ENCODE data around the gene FUT8. TPM values are rescaled to one million over a fixed set of nuclear protein-coding genes. Genes with fewer than 3 reads are reported as not detected.

FUT8 gene
- total and polyA plus RNA-seq, 2 donors (not counting 1 experiment from before 2014, with no cell fraction given): 13.2 to 91.8 TPM

DNA sequence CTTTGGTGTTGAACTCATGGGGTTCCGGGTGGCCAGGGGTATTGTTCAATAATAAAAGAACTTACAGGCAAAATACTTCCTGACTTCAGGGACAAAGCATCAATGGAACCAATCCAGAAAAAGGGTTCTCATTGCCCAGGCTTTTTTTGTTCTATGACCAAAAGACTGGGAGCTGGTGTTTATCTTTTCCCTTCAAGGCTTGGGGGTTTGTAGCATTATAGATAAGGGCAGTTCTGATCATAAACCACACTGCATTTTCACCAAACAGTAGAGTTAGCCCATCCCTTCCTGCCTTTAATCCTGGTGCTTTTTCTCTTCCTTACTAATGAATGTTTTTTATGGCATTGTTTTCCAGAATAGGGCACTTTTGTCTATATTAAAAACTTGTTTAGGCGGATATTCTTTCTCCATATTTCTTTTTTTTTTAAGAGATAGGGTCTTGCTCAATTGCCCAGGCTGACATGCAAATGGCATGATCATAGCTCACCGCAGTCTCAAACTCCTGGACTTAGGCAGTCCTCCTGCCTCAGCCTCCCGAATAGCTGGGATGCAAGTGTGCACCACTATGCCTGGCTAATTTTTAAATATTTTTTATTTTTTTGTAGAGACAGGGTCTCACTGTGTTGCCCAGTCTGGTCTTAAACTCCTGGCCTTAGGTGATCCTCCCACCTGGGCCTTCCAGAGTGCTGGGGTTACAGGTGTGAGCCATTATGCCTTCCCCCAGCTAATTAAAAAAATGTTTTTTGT lies 9.7 kb downstream of the FUT8 start:
- H4K20me1 ChIP-seq (ENCODE audit: control insufficient read depth, insufficient read depth, low read length, poor library complexity, severe bottlenecking): peaks cover 20% of the 10 kb centered on the region
- H3K27me3 ChIP-seq (replicated peaks in 1 of 4; ENCODE audit: control extremely low read depth in 1 of 4, control insufficient read depth in 3 of 4, insufficient read depth in 4 of 4, low read length in 3 of 4): no peaks in the 10 kb centered on the region
- no peaks in the 10 kb centered on the region for H3K36me3 ChIP-seq (replicated peaks in 1 of 2; ENCODE audit: control extremely low read depth in 1 of 2, control insufficient read depth in 1 of 2, extremely low read depth in 1 of 2, insufficient read depth in 2 of 2, low read length in 1 of 2)
- no peaks in the 10 kb centered on the region for H3K4me1 ChIP-seq (ENCODE audit: control insufficient read depth in 2 of 2, insufficient read depth in 2 of 2, low read length in 2 of 2)
- no peak overlapping the region for H2AFZ ChIP-seq (ENCODE audit: insufficient read depth, low read depth, low read length, poor library complexity, severe bottlenecking)
- DNase-seq: no peak
- Mint-ChIP-seq H3K27ac (peak overlapping the region; percentile 65), H3K9me3 (ENCODE audit: insufficient read depth) (no peaks in the 10 kb centered on the region), H3K4me3 (no peak overlapping the region), H3K27me3 (no peaks in the 10 kb centered on the region), H3K4me1 (peaks cover 34% of the 10 kb centered on the region)
- H3K27ac ChIP-seq (ENCODE audit: low read length in 2 of 2): no peak overlapping the region
- ChIA-PET POLR2A (interaction anchor here (0.5 to 0.7 kb wide), 2 partner anchors 17 to 107 kb away, joined by 3 to 5 read pairs; no protein-coding TSS in a partner anchor), CTCF (interaction anchor here (0.9 to 1.0 kb wide), 2 partner anchors 402 to 537 kb away, joined by 3 to 6 read pairs; no protein-coding TSS in a partner anchor)
- H3K9ac ChIP-seq (ENCODE audit: low read length): no peak overlapping the region
- no peak for ATAC-seq (ENCODE audit: low read depth)
- H3K4me2 ChIP-seq (replicated peaks; ENCODE audit: low read depth, low read length, poor library complexity, severe bottlenecking): no peak overlapping the region
- no peak overlapping the region for H3K4me3 ChIP-seq (ENCODE audit: control extremely low read depth in 1 of 5, extremely low read depth in 1 of 5, insufficient read depth in 1 of 5, low read depth in 2 of 5, low read length in 4 of 5)
- intact Hi-C loops (cut with micrococcal nuclease): no loop called here
- no peaks in the 10 kb centered on the region for H3K9me3 ChIP-seq (ENCODE audit: control extremely low read depth in 1 of 3, control insufficient read depth in 2 of 3, insufficient read depth in 1 of 3, low read length in 2 of 3)
- WGBS (ENCODE audit: insufficient coverage): 100% methylated on average over 2 of the region's 4 CpGs
- no peak for TF ChIP-seq EZH2 (IDR thresholded peaks at IDR 0.05; ENCODE audit: borderline replicate concordance, insufficient read depth, low read depth, low read length, poor library complexity, severe bottlenecking)
- TF ChIP-seq, protein P1, sequence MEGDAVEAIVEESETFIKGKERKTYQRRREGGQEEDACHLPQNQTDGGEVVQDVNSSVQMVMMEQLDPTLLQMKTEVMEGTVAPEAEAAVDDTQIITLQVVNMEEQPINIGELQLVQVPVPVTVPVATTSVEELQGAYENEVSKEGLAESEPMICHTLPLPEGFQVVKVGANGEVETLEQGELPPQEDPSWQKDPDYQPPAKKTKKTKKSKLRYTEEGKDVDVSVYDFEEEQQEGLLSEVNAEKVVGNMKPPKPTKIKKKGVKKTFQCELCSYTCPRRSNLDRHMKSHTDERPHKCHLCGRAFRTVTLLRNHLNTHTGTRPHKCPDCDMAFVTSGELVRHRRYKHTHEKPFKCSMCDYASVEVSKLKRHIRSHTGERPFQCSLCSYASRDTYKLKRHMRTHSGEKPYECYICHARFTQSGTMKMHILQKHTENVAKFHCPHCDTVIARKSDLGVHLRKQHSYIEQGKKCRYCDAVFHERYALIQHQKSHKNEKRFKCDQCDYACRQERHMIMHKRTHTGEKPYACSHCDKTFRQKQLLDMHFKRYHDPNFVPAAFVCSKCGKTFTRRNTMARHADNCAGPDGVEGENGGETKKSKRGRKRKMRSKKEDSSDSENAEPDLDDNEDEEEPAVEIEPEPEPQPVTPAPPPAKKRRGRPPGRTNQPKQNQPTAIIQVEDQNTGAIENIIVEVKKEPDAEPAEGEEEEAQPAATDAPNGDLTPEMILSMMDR (IDR thresholded peaks at IDR 0.05): no peak
- peaks cover 95% of the 10 kb centered on the region for H3K79me2 ChIP-seq (ENCODE audit: control insufficient read depth, insufficient read depth, low read length)

DNA sequence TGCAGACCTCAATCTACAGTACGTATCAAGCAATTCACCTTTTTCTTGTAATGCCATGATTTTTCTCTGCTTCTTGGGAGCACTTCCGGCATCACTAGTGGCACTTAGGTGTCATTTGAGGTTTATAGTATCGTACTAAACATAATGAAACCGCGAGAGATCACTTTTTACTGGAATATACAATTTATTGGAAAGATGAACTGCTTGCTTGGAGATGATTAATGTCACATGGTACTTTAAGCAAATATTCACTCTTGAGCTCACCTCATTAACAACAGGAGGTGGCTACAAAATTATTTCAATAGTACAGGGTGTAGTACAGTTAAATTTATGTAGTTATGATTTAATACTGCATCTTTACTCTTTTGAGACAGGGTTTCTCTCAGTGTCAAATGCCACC lies 11.5 kb downstream of the FUT8 start:
- Histone ChIP-seq H3K27ac (ENCODE audit: low read length in 2 of 2) (no peak overlapping the region), H3K36me3 (replicated peaks in 1 of 2; ENCODE audit: control extremely low read depth in 1 of 2, control insufficient read depth in 1 of 2, extremely low read depth in 1 of 2, insufficient read depth in 2 of 2, low read length in 1 of 2) (peaks cover 0 to 2% of the 10 kb centered on the region in 2 experiments), H3K27me3 (replicated peaks in 1 of 4; ENCODE audit: control extremely low read depth in 1 of 4, control insufficient read depth in 3 of 4, insufficient read depth in 4 of 4, low read length in 3 of 4) (no peaks in the 10 kb centered on the region), H3K4me3 (ENCODE audit: control extremely low read depth in 1 of 5, extremely low read depth in 1 of 5, insufficient read depth in 1 of 5, low read depth in 2 of 5, low read length in 4 of 5) (no peak overlapping the region), H3K4me1 (ENCODE audit: control insufficient read depth in 2 of 2, insufficient read depth in 2 of 2, low read length in 2 of 2) (no peaks in the 10 kb centered on the region), H3K9ac (ENCODE audit: low read length) (no peak overlapping the region), H3K4me2 (replicated peaks; ENCODE audit: low read depth, low read length, poor library complexity, severe bottlenecking) (no peak overlapping the region), H3K79me2 (ENCODE audit: control insufficient read depth, insufficient read depth, low read length) (peaks cover 94% of the 10 kb centered on the region), H3K9me3 (ENCODE audit: control extremely low read depth in 1 of 3, control insufficient read depth in 2 of 3, insufficient read depth in 1 of 3, low read length in 2 of 3) (no peaks in the 10 kb centered on the region), H4K20me1 (ENCODE audit: control insufficient read depth, insufficient read depth, low read length, poor library complexity, severe bottlenecking) (peaks cover 21% of the 10 kb centered on the region), H2AFZ (ENCODE audit: insufficient read depth, low read depth, low read length, poor library complexity, severe bottlenecking) (no peak overlapping the region)
- Mint-ChIP-seq H3K4me1 (peaks cover 48% of the 10 kb centered on the region), H3K9me3 (ENCODE audit: insufficient read depth) (no peaks in the 10 kb centered on the region), H3K4me3 (no peak overlapping the region), H3K27me3 (no peaks in the 10 kb centered on the region), H3K27ac (no peak overlapping the region)
- intact Hi-C loops (cut with micrococcal nuclease): no loop called here
- ChIA-PET POLR2A (interaction anchor here (1.0 kb wide), 1 partner anchor 9 kb away, joined by 3 read pairs; no protein-coding TSS in a partner anchor), CTCF (interaction anchor here (1.9 kb wide), 1 partner anchor 9 kb away, joined by 16 read pairs; no protein-coding TSS in a partner anchor)
- DNase-seq (no peak), ATAC-seq (ENCODE audit: low read depth) (no peak)
- no peak for TF ChIP-seq EZH2 (IDR thresholded peaks at IDR 0.05; ENCODE audit: borderline replicate concordance, insufficient read depth, low read depth, low read length, poor library complexity, severe bottlenecking)
- TF ChIP-seq, protein P1 (IDR thresholded peaks at IDR 0.05): no peak
- 100% methylated on average over 1 of the region's 5 CpGs for WGBS (ENCODE audit: insufficient coverage)
